Nephron (organoid): Measurements from ENCODE around the gene TMEM129.
A peak's percentile ranks its signal among the peaks of the same experiment; 100 is the strongest.

ENCODE experiments used
- H3K27ac Mint-ChIP-seq, 3 experiments: 2 replicates each; pipeline ENCODE4 v1.8.0; 2020; ENCODE audit warnings: mixed read lengths in 3 of 3, mild to moderate bottlenecking in 2 of 3, moderate library complexity in 1 of 3
- H3K27me3 Mint-ChIP-seq: 2 replicates; pipeline ENCODE4 v1.8.0; 2021; ENCODE audit warnings: low read depth, mild to moderate bottlenecking, moderate library complexity, mixed read lengths
- H3K36me3 Mint-ChIP-seq: 2 replicates; pipeline ENCODE4 v1.8.0; 2020; ENCODE audit warnings: low read depth, mixed read lengths
- H3K4me1 Mint-ChIP-seq: 2 replicates; pipeline ENCODE4 v1.8.0; 2020; ENCODE audit warnings: mixed read lengths
- H3K4me3 Mint-ChIP-seq, 3 experiments: 2 replicates each; pipeline ENCODE4 v1.8.0; 2020; ENCODE audit warnings: mild to moderate bottlenecking in 3 of 3, mixed read lengths in 3 of 3, moderate library complexity in 2 of 3
- H3K9me3 Mint-ChIP-seq: 2 replicates; pipeline ENCODE4 v1.8.0; 2020; ENCODE audit warnings: mixed read lengths
- CTCF ChIP-seq, 3 experiments: fragments of 200-600 bp; sonication (generic); IDR thresholded peaks; one replicate each; pipeline ENCODE4 v1.5.0; 2021; ENCODE audit warnings: antibody characterized with exemption in 3 of 3; ENCODE audit not compliant: unreplicated experiment in 3 of 3

TMEM129 gene

GRCh38 chr4:1730532-1731135, 9.5 kb upstream of the TMEM129 start:
- Mint-ChIP-seq H3K36me3 (peaks cover 53% of the 10 kb centered on the region), H3K9me3 (no peaks in the 10 kb centered on the region), H3K27ac (no peak overlapping the region), H3K4me3 (no peak overlapping the region), H3K27me3 (no peaks in the 10 kb centered on the region), H3K4me1 (peaks cover 17% of the 10 kb centered on the region)
- no peak for TF ChIP-seq CTCF (IDR thresholded peaks at IDR 0.05; ENCODE audit: unreplicated experiment in 3 of 3)

- no peak overlapping the region for H3K27ac Mint-ChIP-seq
- H3K4me3 Mint-ChIP-seq, result no peak overlapping the region
- peaks cover 50% of the 10 kb centered on the region for H3K36me3 Mint-ChIP-seq
- peaks cover 17% of the 10 kb centered on the region for H3K4me1 Mint-ChIP-seq
- H3K27me3 Mint-ChIP-seq, result no peaks in the 10 kb centered on the region
- H3K9me3 Mint-ChIP-seq, result no peaks in the 10 kb centered on the region
- no peak for TF ChIP-seq CTCF (IDR thresholded peaks at IDR 0.05; ENCODE audit: unreplicated experiment in 3 of 3)
Observed at GRCh38 chr4:1728061-1728980, 7.2 kb upstream of the TMEM129 start.

GRCh38 chr4:1727117-1728031, 6.3 kb upstream of the TMEM129 start:
- H3K27me3 Mint-ChIP-seq, result no peaks in the 10 kb centered on the region

GRCh38 chr4:1726146-1726934, 5.2 kb upstream of the TMEM129 start:
- no peaks in the 10 kb centered on the region for H3K27me3 Mint-ChIP-seq
- H3K9me3 Mint-ChIP-seq, result no peaks in the 10 kb centered on the region
- peaks cover 31% of the 10 kb centered on the region for H3K36me3 Mint-ChIP-seq
- peaks cover 26% of the 10 kb centered on the region for H3K4me1 Mint-ChIP-seq
- peak overlapping the region; percentile 14 to 91 (median 59) for H3K27ac Mint-ChIP-seq
- peak; percentile 93 to 99 (median 95) for TF ChIP-seq CTCF (IDR thresholded peaks at IDR 0.05; ENCODE audit: unreplicated experiment in 3 of 3)
- peak overlapping the region in 2 of 3 experiments; percentile 23 to 35 for H3K4me3 Mint-ChIP-seq

More at GRCh38 chr4:1727117-1728031, 6.3 kb upstream of the TMEM129 start:
- H3K27ac Mint-ChIP-seq, result no peak overlapping the region
- peaks cover 21% of the 10 kb centered on the region for H3K4me1 Mint-ChIP-seq
- H3K9me3 Mint-ChIP-seq, result no peaks in the 10 kb centered on the region
- no peak overlapping the region for H3K4me3 Mint-ChIP-seq
- peaks cover 40% of the 10 kb centered on the region for H3K36me3 Mint-ChIP-seq
- no peak for TF ChIP-seq CTCF (IDR thresholded peaks at IDR 0.05; ENCODE audit: unreplicated experiment in 3 of 3)

GRCh38 chr4:1725521-1725920, 4.4 kb upstream of the TMEM129 start:
- no peak for TF ChIP-seq CTCF (IDR thresholded peaks at IDR 0.05; ENCODE audit: unreplicated experiment in 3 of 3)
- H3K9me3 Mint-ChIP-seq, result no peaks in the 10 kb centered on the region
- peaks cover 26% of the 10 kb centered on the region for H3K4me1 Mint-ChIP-seq
- H3K27me3 Mint-ChIP-seq, result no peaks in the 10 kb centered on the region
- H3K27ac Mint-ChIP-seq, result no peak overlapping the region
- peak overlapping the region in 1 of 3 experiments; percentile 62 for H3K4me3 Mint-ChIP-seq
- H3K36me3 Mint-ChIP-seq, result peaks cover 26% of the 10 kb centered on the region
